Stimulated activated CD8-positive, alpha-beta memory T cell treated with anti-CD3 and anti-CD28 coated beads, Interleukin-12 subunit alpha, Interleukin-12 subunit beta, amount 100 ng/mL, for 24 hours (primary cell): ENCODE data around the gene P2RY10.
"Not testable (repeated sequence)": the region's sequence is repeated elsewhere in the genome, so short reads cannot be mapped to it uniquely, and the experiment has no call there.

Experiments
- DNase-seq: peaks from one replicate; pipeline ENCODE4 v3.0.0-alpha.2; 2020; ENCODE audit errors: extremely low read depth

P2RY10 gene

GRCh38 chrX:78945186-78945912 is at the start of gene P2RY10:
Gene P2RY10, plus strand, starts transcription at chrX:78945391. Its CDS starts 15,130 bp downstream, at chrX:78960521.
- DNase-seq, result no peak

- DNase-seq, result no peak
These were observed 22.4 kb upstream of the P2RY10 start for GRCh38 chrX:78922754-78923153.

GRCh38 chrX:78923198-78924015 is 21.8 kb upstream of the P2RY10 start:
- no peak for DNase-seq

GRCh38 chrX:78931814-78932213 is 13.4 kb upstream of the P2RY10 start:
- no peak for DNase-seq

GRCh38 chrX:78934866-78935265 is 10.3 kb upstream of the P2RY10 start:
- no peak for DNase-seq

GRCh38 chrX:78944351-78944750 is 840 bp upstream of the P2RY10 start:
- DNase-seq, result no peak

- no peak for DNase-seq
These were observed 1.2 kb downstream of the P2RY10 start for GRCh38 chrX:78946178-78946931.

GRCh38 chrX:78950009-78950835 is 5.0 kb downstream of the P2RY10 start:
- DNase-seq, result no peak

- DNase-seq, result no peak
These were observed 12.0 kb downstream of the P2RY10 start for GRCh38 chrX:78957049-78957767.

GRCh38 chrX:78957768-78958130 is 12.6 kb downstream of the P2RY10 start:
- no peak for DNase-seq

GRCh38 chrX:78958419-78959116 is 13.4 kb downstream of the P2RY10 start:
- DNase-seq, result no peak

- no peak for DNase-seq
These were observed 15.7 kb downstream of the P2RY10 start for GRCh38 chrX:78960888-78961287.

- no peak for DNase-seq
These were observed 19.4 kb downstream of the P2RY10 start for GRCh38 chrX:78964598-78964997.

GRCh38 chrX:78979789-78980464 is 34.7 kb downstream of the P2RY10 start:
- DNase-seq, result no peak

GRCh38 chrX:78989349-78989748 is 44.2 kb downstream of the P2RY10 start:
- no peak for DNase-seq

GRCh38 chrX:78997870-78998558 is 52.8 kb downstream of the P2RY10 start:
- no peak for DNase-seq

- not testable (repeated sequence) for DNase-seq
These were observed 62.3 kb downstream of the P2RY10 start for GRCh38 chrX:79007540-79007939.
